Cardiac muscle cell (in vitro differentiated cells and primary cell): ENCODE measurements around the gene UBL5. TPM values are rescaled to one million over a fixed set of nuclear protein-coding genes. Genes with fewer than 3 reads are reported as not detected.

Source experiments
- DNase-seq, 2 donors: peaks; one replicate each; pipeline versions ENCODE4 v3.0.0 to v3.0.0-alpha.2; 2010 to 2017; ENCODE audit warnings: low read depth in 1 of 2, low spot score in 1 of 2
- H3K27ac ChIP-seq: fragments of 200-600 bp; sonication (generic); 2 replicates; pipeline ENCODE4 v1.5.1; 2016
- H3K27me3 ChIP-seq: fragments of 200-600 bp; sonication (generic); 2 replicates; pipeline ENCODE4 v1.6.0; 2016; ENCODE audit warnings: control low read depth
- H3K36me3 ChIP-seq: fragments of 200-600 bp; sonication (generic); 2 replicates; pipeline ENCODE4 v1.5.1; 2016; ENCODE audit warnings: control low read depth
- H3K4me1 ChIP-seq: fragments of 200-600 bp; sonication (generic); 2 replicates; pipeline ENCODE4 v1.8.1; 2017; ENCODE audit warnings: low read depth, mild to moderate bottlenecking, mixed run types
- H3K4me3 ChIP-seq: fragments of 200-600 bp; sonication (generic); 2 replicates; pipeline ENCODE4 v1.5.1; 2016; ENCODE audit warnings: mild to moderate bottlenecking
- H3K9me3 ChIP-seq: fragments of 200-600 bp; sonication (generic); 2 replicates; pipeline ENCODE4 v1.5.1; 2017; ENCODE audit warnings: low read depth, mild to moderate bottlenecking, control low read depth
- CTCF ChIP-seq: IDR thresholded peaks from 2 replicates; pipeline ENCODE4 v1.5.1; 2012; ENCODE audit warnings: low read depth, mild to moderate bottlenecking, low read length
- polyA plus RNA-seq: library from polyadenylated mRNA; unstranded; fragments of >200 nt; fragmentation: Nextera tagmentation; extraction: Ambion mirVana; gene quantifications from 2 replicates; pipeline ENCODE4 v1.2.1, GENCODE V29; 2016
- total RNA-seq: library from RNA; depleted of rRNA; stranded (reverse); fragments of >200 nt; gene quantifications from 2 replicates; pipeline ENCODE4 v1.2.3, GENCODE V29; 2016

UBL5 gene
- total and polyA plus RNA-seq, 2 experiments from 2014 or later: 511 to 943 TPM

- H3K9me3 ChIP-seq: no peaks in the 10 kb centered on the region
- no peaks in the 10 kb centered on the region for H3K27me3 ChIP-seq
- no peak for TF ChIP-seq CTCF
- H3K27ac ChIP-seq: no peak overlapping the region
- no peak overlapping the region for H3K4me3 ChIP-seq
- no peaks in the 10 kb centered on the region for H3K36me3 ChIP-seq
- no peaks in the 10 kb centered on the region for H3K4me1 ChIP-seq
- DNase-seq: no peak
Observed at GRCh38 chr19:9854282-9854846, 26.6 kb downstream of the UBL5 start.

- no peak for TF ChIP-seq CTCF
- Histone ChIP-seq H3K27me3 (no peaks in the 10 kb centered on the region), H3K4me1 (no peaks in the 10 kb centered on the region), H3K36me3 (no peaks in the 10 kb centered on the region), H3K27ac (no peak overlapping the region), H3K4me3 (no peak overlapping the region), H3K9me3 (no peaks in the 10 kb centered on the region)
- no peak for DNase-seq
Observed at GRCh38 chr19:9856609-9857008, 28.9 kb downstream of the UBL5 start.

GRCh38 chr19:9857076-9857721, 29.5 kb downstream of the UBL5 start:
- no peak overlapping the region for H3K4me3 ChIP-seq
- no peaks in the 10 kb centered on the region for H3K9me3 ChIP-seq
- no peaks in the 10 kb centered on the region for H3K27me3 ChIP-seq
- no peak overlapping the region for H3K27ac ChIP-seq
- H3K36me3 ChIP-seq: no peaks in the 10 kb centered on the region
- DNase-seq: no peak
- no peak for TF ChIP-seq CTCF
- no peaks in the 10 kb centered on the region for H3K4me1 ChIP-seq

GRCh38 chr19:9857920-9858746, 30.4 kb downstream of the UBL5 start:
- no peaks in the 10 kb centered on the region for H3K36me3 ChIP-seq
- no peak overlapping the region for H3K27ac ChIP-seq
- no peaks in the 10 kb centered on the region for H3K27me3 ChIP-seq
- no peak for TF ChIP-seq CTCF
- H3K4me1 ChIP-seq: no peaks in the 10 kb centered on the region
- H3K4me3 ChIP-seq: no peak overlapping the region
- no peaks in the 10 kb centered on the region for H3K9me3 ChIP-seq
- no peak for DNase-seq

GRCh38 chr19:9858766-9859165, 31.0 kb downstream of the UBL5 start:
- Histone ChIP-seq H3K4me1 (no peaks in the 10 kb centered on the region), H3K4me3 (no peak overlapping the region), H3K27me3 (no peaks in the 10 kb centered on the region), H3K9me3 (no peaks in the 10 kb centered on the region), H3K27ac (no peak overlapping the region), H3K36me3 (no peaks in the 10 kb centered on the region)
- TF ChIP-seq CTCF: no peak
- no peak for DNase-seq
